Measurements from ENCODE around the gene PAF1.

DNA sequence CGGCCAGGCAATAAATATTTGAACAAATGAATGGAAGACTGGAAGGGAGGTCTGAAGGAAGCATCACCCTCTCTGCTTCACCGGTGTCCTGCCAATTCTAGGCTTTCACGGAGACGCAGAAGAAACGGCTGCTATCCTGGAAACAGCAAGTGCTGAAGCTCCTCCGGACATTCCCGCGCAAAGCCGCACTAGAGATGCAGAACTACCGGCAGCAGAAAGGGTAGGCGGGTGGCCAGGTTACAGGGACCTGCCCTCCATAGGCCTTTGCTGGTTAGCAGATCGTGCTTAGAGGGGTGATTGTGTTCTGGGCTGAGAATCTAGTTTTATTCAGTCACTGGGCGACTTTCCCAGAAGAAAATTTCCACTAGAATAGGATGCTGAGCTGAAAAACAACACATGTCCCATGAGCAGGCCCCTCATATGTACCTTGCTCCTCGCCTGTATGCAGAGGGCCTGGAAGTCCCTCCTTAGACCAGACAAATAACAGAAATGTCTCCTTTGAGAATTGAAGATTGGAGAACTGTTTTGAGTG, 11.0 kb downstream of the PAF1 start:
- TF ChIP-seq, protein P1, sequence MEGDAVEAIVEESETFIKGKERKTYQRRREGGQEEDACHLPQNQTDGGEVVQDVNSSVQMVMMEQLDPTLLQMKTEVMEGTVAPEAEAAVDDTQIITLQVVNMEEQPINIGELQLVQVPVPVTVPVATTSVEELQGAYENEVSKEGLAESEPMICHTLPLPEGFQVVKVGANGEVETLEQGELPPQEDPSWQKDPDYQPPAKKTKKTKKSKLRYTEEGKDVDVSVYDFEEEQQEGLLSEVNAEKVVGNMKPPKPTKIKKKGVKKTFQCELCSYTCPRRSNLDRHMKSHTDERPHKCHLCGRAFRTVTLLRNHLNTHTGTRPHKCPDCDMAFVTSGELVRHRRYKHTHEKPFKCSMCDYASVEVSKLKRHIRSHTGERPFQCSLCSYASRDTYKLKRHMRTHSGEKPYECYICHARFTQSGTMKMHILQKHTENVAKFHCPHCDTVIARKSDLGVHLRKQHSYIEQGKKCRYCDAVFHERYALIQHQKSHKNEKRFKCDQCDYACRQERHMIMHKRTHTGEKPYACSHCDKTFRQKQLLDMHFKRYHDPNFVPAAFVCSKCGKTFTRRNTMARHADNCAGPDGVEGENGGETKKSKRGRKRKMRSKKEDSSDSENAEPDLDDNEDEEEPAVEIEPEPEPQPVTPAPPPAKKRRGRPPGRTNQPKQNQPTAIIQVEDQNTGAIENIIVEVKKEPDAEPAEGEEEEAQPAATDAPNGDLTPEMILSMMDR (IDR thresholded peaks at IDR 0.05): no peak
- TF ChIP-seq POLR2A (IDR thresholded peaks at IDR 0.05): no peak
